ENCODE results near the gene ZP1. TPM values are rescaled to one million over a fixed set of nuclear protein-coding genes. Genes with fewer than 3 reads are reported as not detected.
"Not testable (repeated sequence)": the region's sequence is repeated elsewhere in the genome, so short reads cannot be mapped to it uniquely, and the experiment has no call there.

ZP1 gene
- total RNA-seq, 2 experiments from 2014 or later, result 0.20 TPM; not detected in 1

DNA sequence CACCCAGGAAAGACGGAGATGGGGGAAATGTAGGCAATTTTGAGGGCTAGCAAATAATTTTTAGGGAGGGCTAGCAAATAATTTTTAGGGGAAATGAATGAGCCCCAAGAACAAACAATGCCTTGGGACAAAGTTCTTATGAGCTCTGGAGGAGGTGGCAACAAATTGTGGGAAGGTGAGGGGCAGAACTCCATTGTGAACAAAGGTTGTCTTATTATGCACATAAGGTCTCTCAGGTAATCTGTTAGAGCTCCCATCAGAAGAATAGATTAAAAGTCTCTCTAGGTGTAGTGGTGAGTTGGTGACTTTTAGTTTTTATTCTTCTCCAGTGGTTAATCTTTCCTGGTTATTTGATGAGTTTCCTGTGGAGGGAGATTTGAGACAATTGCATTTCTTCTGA, 41.5 kb downstream of the ZP1 start:
- H3K36me3 Mint-ChIP-seq (ENCODE audit: low read depth), result peaks cover 26% of the 10 kb centered on the region
- peaks cover 3% of the 10 kb centered on the region for H3K36me3 ChIP-seq (ENCODE audit: insufficient read depth, low read length)
- peaks cover 59% of the 10 kb centered on the region for H3K4me1 ChIP-seq (ENCODE audit: insufficient read depth, low read length)
- DNase-seq, result no peak
- intact Hi-C loops (cut with DNase I, micrococcal nuclease), result loop anchor here (5.0 to 10.0 kb wide), 5 partner anchors 67 to 1206 kb away; partner anchors contain the start of genes CCDC86 (in 1 of the 2), CYB561A3 (in 1 of the 2), FTH1 (in 1 of the 2) and SYT7 (in 1 of the 2)
- peak overlapping the region; percentile 4 for H3K27ac Mint-ChIP-seq
- H3K4me3 Mint-ChIP-seq, result no peak overlapping the region
- H3K4me1 Mint-ChIP-seq (ENCODE audit: low read depth), result peaks cover 64% of the 10 kb centered on the region
- CTCF ChIA-PET, result interaction anchor here (1.0 to 1.6 kb wide), 2 partner anchors 9 to 61 kb away, joined by 3 to 4 read pairs; no protein-coding TSS in a partner anchor
- no peak for TF ChIP-seq CTCF (IDR thresholded peaks at IDR 0.05)
- H3K9me3 Mint-ChIP-seq, result no peaks in the 10 kb centered on the region
- POLR2A ChIA-PET, result no interaction called here
- ATAC-seq (ENCODE audit: poor library complexity), result no peak
- no peak overlapping the region for H3K4me3 ChIP-seq (ENCODE audit: low read length)
- H3K9me3 ChIP-seq (ENCODE audit: control insufficient read depth in 1 of 2, insufficient read depth in 1 of 2, low read length in 2 of 2), result no peaks in the 10 kb centered on the region
- H3K27me3 ChIP-seq (ENCODE audit: control insufficient read depth in 1 of 2, insufficient read depth in 2 of 2, low read length in 2 of 2), result no peaks in the 10 kb centered on the region
- H3K27ac ChIP-seq (ENCODE audit: low read depth in 1 of 2, low read length in 2 of 2), result no peak overlapping the region
- H3K27me3 Mint-ChIP-seq, result no peaks in the 10 kb centered on the region

- intact Hi-C loops (cut with DNase I, micrococcal nuclease), result loop anchor here (5.0 to 10.0 kb wide), 6 partner anchors 67 to 1205 kb away; partner anchors contain the start of genes CCDC86 (in 1 of the 2), CYB561A3 (in 1 of the 2), DDB1 (in 1 of the 2) and FTH1 (in 1 of the 2)
- CTCF ChIA-PET, result interaction anchor here (1.6 kb wide), 1 partner anchor 60 kb away, joined by 4 read pairs; no protein-coding TSS in a partner anchor
- POLR2A ChIA-PET, result not testable (repeated sequence)
Measured at GRCh38 chr11:60909680-60910280, 42.4 kb downstream of the ZP1 start.

GRCh38 chr11:60910281-60910687, 42.9 kb downstream of the ZP1 start:
- H3K4me1 Mint-ChIP-seq (ENCODE audit: low read depth), result peaks cover 60% of the 10 kb centered on the region
- peak overlapping the region; percentile 87 for H3K27ac Mint-ChIP-seq
- no peaks in the 10 kb centered on the region for H3K9me3 Mint-ChIP-seq
- no peaks in the 10 kb centered on the region for H3K27me3 ChIP-seq (ENCODE audit: control insufficient read depth in 1 of 2, insufficient read depth in 2 of 2, low read length in 2 of 2)
- DNase-seq (peak in 3 of 14 experiments; percentile 21 to 55 (median 53)), ATAC-seq (ENCODE audit: poor library complexity) (no peak)
- POLR2A ChIA-PET, result no interaction called here
- no peaks in the 10 kb centered on the region for H3K27me3 Mint-ChIP-seq
- H3K27ac ChIP-seq (ENCODE audit: low read depth in 1 of 2, low read length in 2 of 2), result no peak overlapping the region
- peaks cover 24% of the 10 kb centered on the region for H3K36me3 Mint-ChIP-seq (ENCODE audit: low read depth)
- H3K36me3 ChIP-seq (ENCODE audit: insufficient read depth, low read length), result no peaks in the 10 kb centered on the region
- no peak for TF ChIP-seq CTCF (IDR thresholded peaks at IDR 0.05)
- intact Hi-C loops (cut with DNase I, micrococcal nuclease), result loop anchor here in 1 of 2 experiments (5.0 kb wide), 1 partner anchor 422 kb away; the partner anchor contains the start of genes DDB1 and TKFC
- no peak overlapping the region for H3K4me3 ChIP-seq (ENCODE audit: low read length)
- CTCF ChIA-PET, result no interaction called here
- no peak overlapping the region for H3K4me3 Mint-ChIP-seq
- H3K9me3 ChIP-seq (ENCODE audit: control insufficient read depth in 1 of 2, insufficient read depth in 1 of 2, low read length in 2 of 2), result no peaks in the 10 kb centered on the region
- H3K4me1 ChIP-seq (ENCODE audit: insufficient read depth, low read length), result peaks cover 59% of the 10 kb centered on the region

More at GRCh38 chr11:60909680-60910280, 42.4 kb downstream of the ZP1 start:
- H3K27ac ChIP-seq (ENCODE audit: low read depth in 1 of 2, low read length in 2 of 2); H3K4me3 Mint-ChIP-seq; DNase-seq; H3K9me3 Mint-ChIP-seq; H3K27me3 Mint-ChIP-seq; H3K36me3 ChIP-seq (ENCODE audit: insufficient read depth, low read length); H3K4me3 ChIP-seq (ENCODE audit: low read length); H3K27me3 ChIP-seq (ENCODE audit: control insufficient read depth in 1 of 2, insufficient read depth in 2 of 2, low read length in 2 of 2); ATAC-seq (ENCODE audit: poor library complexity); H3K9me3 ChIP-seq (ENCODE audit: control insufficient read depth in 1 of 2, insufficient read depth in 1 of 2, low read length in 2 of 2): not testable (repeated sequence)
- Mint-ChIP-seq H3K27ac (peak overlapping the region; percentile 7), H3K36me3 (ENCODE audit: low read depth) (peaks cover 23% of the 10 kb centered on the region), H3K4me1 (ENCODE audit: low read depth) (peaks cover 60% of the 10 kb centered on the region)
- H3K4me1 ChIP-seq (ENCODE audit: insufficient read depth, low read length), result peaks cover 59% of the 10 kb centered on the region

All from CD4-positive, alpha-beta T cell (primary cell).